ENCODE data around the gene GADD45A. TPM values are rescaled to one million over a fixed set of nuclear protein-coding genes. Genes with fewer than 3 reads are reported as not detected.

GADD45A gene
- total and polyA plus RNA-seq, 7 donors: 88.8 to 505 (median 197) TPM

DNA sequence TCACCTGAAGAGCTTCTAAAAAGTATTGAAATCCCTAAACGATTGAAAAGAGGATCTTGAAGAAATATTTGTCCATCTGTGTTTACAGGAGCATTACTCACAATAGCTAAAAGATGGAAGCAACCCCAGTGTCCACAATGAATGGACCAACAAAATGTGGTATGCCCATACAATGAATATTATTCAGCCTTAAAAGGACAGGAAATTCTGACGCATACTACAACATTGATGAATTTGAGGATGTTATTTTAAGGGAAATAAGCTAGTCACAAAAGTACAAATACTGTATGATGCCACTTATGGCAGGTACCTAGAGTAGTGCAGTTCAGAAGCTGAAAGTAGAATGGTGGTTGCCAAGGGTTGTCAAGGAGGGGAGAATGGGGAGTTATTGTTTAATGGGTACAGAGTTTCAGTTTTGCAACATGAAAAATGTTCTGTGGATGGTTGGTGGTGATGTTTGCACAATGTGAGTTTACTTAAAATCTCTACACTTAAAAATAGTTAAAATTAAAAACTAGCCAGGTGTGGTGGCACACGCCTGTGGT, 37.1 kb upstream of the GADD45A start:
- DNase-seq (no peak), ATAC-seq (no peak)
- Histone ChIP-seq H3K4me3 (no peak overlapping the region), H3K4me1 (peaks cover 30% of the 10 kb centered on the region), H3K9me3 (no peaks in the 10 kb centered on the region), H3K27ac (peak overlapping the region; percentile 73), H3K27me3 (ENCODE audit: insufficient read depth in 3 of 3, low read length in 2 of 3) (no peaks in the 10 kb centered on the region), H3K36me3 (ENCODE audit: insufficient read depth in 1 of 2, low read depth in 1 of 2) (no peaks in the 10 kb centered on the region)
- no peak for TF ChIP-seq CTCF (IDR thresholded peaks at IDR 0.05)
- intact Hi-C loops (cut with DNase I): loop anchor here in 1 of 2 donors (5.0 to 10.0 kb wide), 2 partner anchors 34 to 73 kb away; no protein-coding TSS in a partner anchor
- WGBS, 3 donors: 92 to 94% (median 93%) methylated on average over 3 of the region's 3 CpGs

DNA sequence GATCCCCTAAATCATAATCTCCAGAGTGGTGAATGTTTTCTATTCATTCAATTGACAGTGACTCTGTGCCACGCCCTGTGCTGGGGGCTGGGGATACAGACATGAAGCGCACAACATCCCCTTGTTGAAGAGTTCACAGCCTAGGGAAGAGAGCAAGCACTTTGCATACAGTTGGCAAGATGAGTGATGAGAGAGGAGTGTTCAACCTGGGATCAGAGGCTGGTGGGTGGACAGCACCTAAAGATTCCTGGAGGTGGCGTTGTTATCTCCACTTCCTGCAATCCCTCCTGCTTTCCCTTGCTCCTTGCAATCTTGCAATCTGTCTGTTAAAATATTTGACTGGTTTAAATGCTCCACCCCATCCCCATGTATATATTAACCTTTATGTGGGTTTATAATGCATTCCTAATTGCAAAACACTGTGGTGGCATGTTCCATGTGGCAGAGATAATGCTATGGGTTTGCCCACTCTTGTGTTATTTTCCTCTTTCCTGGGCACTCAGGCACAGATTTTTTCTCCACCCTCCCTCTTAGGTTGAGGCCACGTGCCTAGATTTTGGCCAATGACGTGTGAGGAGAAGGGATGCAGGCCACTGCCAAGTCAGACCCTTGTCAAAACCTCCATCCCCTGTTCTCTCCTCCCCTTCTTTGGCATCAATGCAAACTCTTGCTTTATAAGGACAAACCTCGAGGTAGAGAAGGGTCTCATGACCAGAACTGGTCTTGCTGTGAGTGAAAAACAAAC, 36.2 kb upstream of the GADD45A start:
- Histone ChIP-seq H3K4me3 (no peak overlapping the region), H3K27ac (no peak overlapping the region), H3K36me3 (ENCODE audit: insufficient read depth in 1 of 2, low read depth in 1 of 2) (no peaks in the 10 kb centered on the region), H3K9me3 (no peaks in the 10 kb centered on the region), H3K27me3 (ENCODE audit: insufficient read depth in 3 of 3, low read length in 2 of 3) (no peaks in the 10 kb centered on the region), H3K4me1 (peaks cover 37% of the 10 kb centered on the region)
- no peak for TF ChIP-seq CTCF (IDR thresholded peaks at IDR 0.05)
- whole genome bisulfite sequencing, 3 donors: 82 to 86% (median 83%) methylated on average over 6 of the region's 6 CpGs
- DNase-seq (no peak), ATAC-seq (no peak)
- intact Hi-C loops (cut with DNase I): loop anchor here in 1 of 2 donors (5.0 to 10.0 kb wide), 2 partner anchors 34 to 74 kb away; no protein-coding TSS in a partner anchor

DNA sequence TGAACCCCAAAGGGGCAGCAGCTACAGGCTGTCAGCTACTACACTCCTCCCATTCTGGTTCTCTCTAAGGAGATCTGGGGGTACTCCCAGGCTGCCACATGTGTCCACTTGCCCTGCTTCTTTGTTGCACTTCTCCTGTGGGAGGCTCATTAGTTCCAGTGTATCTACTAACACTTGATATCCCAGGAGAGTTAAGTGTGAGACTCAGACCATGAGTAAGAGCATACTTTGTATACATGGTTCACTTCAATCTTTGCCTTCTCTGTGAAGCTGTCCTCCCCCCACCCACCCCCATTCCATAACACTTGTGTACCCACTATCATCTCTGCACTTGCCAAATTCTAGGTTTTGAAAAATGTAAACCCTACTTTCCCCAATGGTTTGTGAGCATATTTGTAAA, 34.9 kb upstream of the GADD45A start:
- Histone ChIP-seq H3K4me1 (peaks cover 37% of the 10 kb centered on the region), H3K27ac (no peak overlapping the region), H3K9me3 (no peaks in the 10 kb centered on the region), H3K36me3 (ENCODE audit: insufficient read depth in 1 of 2, low read depth in 1 of 2) (no peaks in the 10 kb centered on the region), H3K4me3 (no peak overlapping the region), H3K27me3 (ENCODE audit: insufficient read depth in 3 of 3, low read length in 2 of 3) (no peaks in the 10 kb centered on the region)
- intact Hi-C loops (cut with DNase I): no loop called here
- no peak for ATAC-seq
- no peak for DNase-seq
- TF ChIP-seq CTCF (IDR thresholded peaks at IDR 0.05): no peak

GRCh38 chr1:67651031-67651430, 34.0 kb upstream of the GADD45A start:
- Histone ChIP-seq H3K4me1 (peaks cover 32% of the 10 kb centered on the region), H3K27ac (no peak overlapping the region), H3K4me3 (no peak overlapping the region), H3K27me3 (ENCODE audit: insufficient read depth in 3 of 3, low read length in 2 of 3) (no peaks in the 10 kb centered on the region), H3K9me3 (no peaks in the 10 kb centered on the region), H3K36me3 (ENCODE audit: insufficient read depth in 1 of 2, low read depth in 1 of 2) (no peaks in the 10 kb centered on the region)
- TF ChIP-seq CTCF (IDR thresholded peaks at IDR 0.05): no peak
- intact Hi-C loops (cut with DNase I): no loop called here
- no peak for DNase-seq
- 72 to 78% (median 77%) methylated on average over 3 of the region's 3 CpGs for WGBS, 3 donors
- ATAC-seq: no peak
